CD4-positive, CD25-positive, alpha-beta regulatory T cell (primary cell): Measurements from ENCODE around the gene TPRA1. TPM values are rescaled to one million over a fixed set of nuclear protein-coding genes. Genes with fewer than 3 reads are reported as not detected.

Experiments used
- ATAC-seq, 2 donors: fragments of 150-1000 bp; cut with Tn5 transposase; one replicate each; pipeline ENCODE4 v1.10.0; 2021; ENCODE audit warnings: low read depth in 2 of 2, moderate number of reproducible peaks in 2 of 2, moderate library complexity in 1 of 2
- DNase-seq, 3 donors: peaks; one replicate each; pipeline versions ENCODE4 v3.0.0 to v3.0.0-alpha.2; 2012 to 2022; ENCODE audit warnings: mixed read lengths in 1 of 3
- H3K27ac ChIP-seq: one replicate; pipeline ENCODE4 v1.7.0; 2013; ENCODE audit warnings: mild to moderate bottlenecking, low read length; ENCODE audit not compliant: insufficient read depth, poor library complexity, severe bottlenecking
- H3K27me3 ChIP-seq: one replicate; pipeline ENCODE4 v1.7.0; 2013; ENCODE audit warnings: low read length; ENCODE audit not compliant: control insufficient read depth, insufficient read depth
- H3K36me3 ChIP-seq: one replicate; pipeline ENCODE4 v1.7.0; 2013; ENCODE audit warnings: mild to moderate bottlenecking, low read length, moderate library complexity; ENCODE audit not compliant: control insufficient read depth, insufficient read depth
- H3K4me1 ChIP-seq: 2 replicates; pipeline ENCODE4 v1.7.0; 2013; ENCODE audit warnings: mild to moderate bottlenecking, low read length; ENCODE audit not compliant: insufficient read depth, control insufficient read depth, poor library complexity, severe bottlenecking
- H3K4me3 ChIP-seq: one replicate; pipeline ENCODE4 v1.7.0; 2013; ENCODE audit warnings: low read depth, mild to moderate bottlenecking, low read length, moderate library complexity
- H3K9me3 ChIP-seq, 2 experiments: 1 replicate in 1 of 2; 2 replicates in 1 of 2; pipeline ENCODE4 v1.7.0; 2013; ENCODE audit warnings: low read length in 2 of 2, mild to moderate bottlenecking in 1 of 2, moderate library complexity in 1 of 2; ENCODE audit not compliant: control insufficient read depth in 2 of 2
- H3K27ac Mint-ChIP-seq, 3 donors: one replicate each; pipeline ENCODE4 v1.8.0; 2020 to 2022; ENCODE audit warnings: mild to moderate bottlenecking in 3 of 3, mixed read lengths in 3 of 3, moderate library complexity in 2 of 3
- H3K27me3 Mint-ChIP-seq: one replicate; pipeline ENCODE4 v1.8.0; 2022; ENCODE audit warnings: mild to moderate bottlenecking, mixed read lengths
- H3K36me3 Mint-ChIP-seq: one replicate; pipeline ENCODE4 v1.8.0; 2020; ENCODE audit warnings: mixed read lengths
- H3K4me1 Mint-ChIP-seq, 4 donors: one replicate each; pipeline ENCODE4 v1.8.0; 2020 to 2022; ENCODE audit warnings: mixed read lengths in 4 of 4, mild to moderate bottlenecking in 1 of 4
- H3K4me3 Mint-ChIP-seq, 4 donors: one replicate each; pipeline ENCODE4 v1.8.0; 2020 to 2022; ENCODE audit warnings: mild to moderate bottlenecking in 4 of 4, mixed read lengths in 4 of 4, moderate library complexity in 3 of 4
- H3K9me3 Mint-ChIP-seq, 7 donors: one replicate each; pipeline ENCODE4 v1.8.0; 2020 to 2022; ENCODE audit warnings: mixed read lengths in 7 of 7, mild to moderate bottlenecking in 3 of 7, moderate library complexity in 2 of 7
- polyA plus RNA-seq, 4 donors: library from polyadenylated mRNA; unstranded; fragments of 300-500 nt; fragmentation: Illumina TruSeq; gene quantifications; one replicate each; pipeline ENCODE4 v1.2.3, GENCODE V29; 2021
- total RNA-seq: library from RNA; stranded (reverse); gene quantifications from one replicate; pipeline ENCODE4 v1.2.3, GENCODE V29; 2022

The TPRA1 gene
- total and polyA plus RNA-seq, 5 donors from 2014 or later = 14.0 to 27.4 (median 24.0) TPM

DNA sequence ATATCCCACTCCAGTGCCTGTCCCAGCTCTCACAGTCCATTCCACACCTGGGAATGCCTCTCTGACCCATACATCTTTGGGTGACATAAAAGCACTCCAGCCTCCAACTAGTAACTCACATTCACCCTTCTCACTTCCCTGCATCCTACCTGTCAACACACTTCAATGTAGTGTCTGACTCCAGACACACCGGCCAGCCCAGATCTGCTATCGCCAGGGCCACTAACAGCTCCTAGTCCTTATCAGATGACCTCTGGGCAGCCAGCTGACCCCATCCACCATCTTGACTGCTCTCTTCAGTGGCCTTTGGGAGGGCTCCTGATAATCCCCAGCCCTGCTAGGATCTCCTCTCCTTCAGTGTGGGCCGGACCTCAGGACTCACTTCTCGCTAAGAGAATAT is 4.8 kb upstream of the TPRA1 start:
- no peak for ATAC-seq
- no peaks in the 10 kb centered on the region for H3K36me3 ChIP-seq

DNA sequence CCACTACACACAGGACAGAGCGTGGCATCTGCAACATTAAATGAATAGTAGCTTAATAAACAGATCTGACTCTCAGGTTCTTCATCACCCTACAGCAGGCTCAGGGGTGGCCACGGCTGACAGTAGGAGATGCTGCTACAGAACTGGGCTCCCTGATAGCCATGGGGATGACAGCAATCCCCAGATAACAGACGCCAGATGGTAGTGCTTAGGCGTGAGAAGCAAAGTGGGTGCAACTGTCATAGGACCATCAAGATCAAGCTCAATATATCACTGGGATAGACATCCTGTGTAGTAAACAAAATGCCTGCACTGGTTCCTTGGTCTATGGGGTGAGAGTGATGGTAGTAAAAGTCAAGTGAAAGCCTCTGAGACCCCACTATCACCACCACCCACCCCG is 2.6 kb upstream of the TPRA1 start:
- Histone ChIP-seq H3K4me1 (peaks cover 23% of the 10 kb centered on the region), H3K27ac (no peak overlapping the region), H3K9me3 (no peaks in the 10 kb centered on the region), H3K27me3 (no peaks in the 10 kb centered on the region), H3K4me3 (no peak overlapping the region), H3K36me3 (no peaks in the 10 kb centered on the region)
- H3K36me3 Mint-ChIP-seq = no peaks in the 10 kb centered on the region
- DNase-seq = no peak
- no peak for ATAC-seq
- H3K4me3 Mint-ChIP-seq = peak overlapping the region; percentile 43 to 88 (median 62)
- peak overlapping the region in 1 of 3 donors; percentile 50 for H3K27ac Mint-ChIP-seq
- H3K27me3 Mint-ChIP-seq = no peaks in the 10 kb centered on the region
- H3K4me1 Mint-ChIP-seq = peaks cover 0 to 31% (median 22%) of the 10 kb centered on the region in 4 donors
- no peaks in the 10 kb centered on the region for H3K9me3 Mint-ChIP-seq

More for the DNA sequence above, 4.8 kb upstream of the TPRA1 start:
- peak overlapping the region in 1 of 3 donors; percentile 96 for H3K27ac Mint-ChIP-seq
- no peak overlapping the region for H3K27ac ChIP-seq
- H3K27me3 ChIP-seq = no peaks in the 10 kb centered on the region
- H3K4me1 ChIP-seq = peaks cover 15% of the 10 kb centered on the region
- peaks cover 0 to 2% (median 0%) of the 10 kb centered on the region in 7 donors for H3K9me3 Mint-ChIP-seq
- peaks cover 6 to 36% (median 25%) of the 10 kb centered on the region in 4 donors for H3K4me1 Mint-ChIP-seq
- no peaks in the 10 kb centered on the region for H3K36me3 Mint-ChIP-seq
- H3K4me3 Mint-ChIP-seq = peak overlapping the region in 3 of 4 donors; percentile 11 to 84 (median 61)
- H3K9me3 ChIP-seq = no peaks in the 10 kb centered on the region
- no peak for DNase-seq
- no peaks in the 10 kb centered on the region for H3K27me3 Mint-ChIP-seq
- H3K4me3 ChIP-seq = no peak overlapping the region

DNA sequence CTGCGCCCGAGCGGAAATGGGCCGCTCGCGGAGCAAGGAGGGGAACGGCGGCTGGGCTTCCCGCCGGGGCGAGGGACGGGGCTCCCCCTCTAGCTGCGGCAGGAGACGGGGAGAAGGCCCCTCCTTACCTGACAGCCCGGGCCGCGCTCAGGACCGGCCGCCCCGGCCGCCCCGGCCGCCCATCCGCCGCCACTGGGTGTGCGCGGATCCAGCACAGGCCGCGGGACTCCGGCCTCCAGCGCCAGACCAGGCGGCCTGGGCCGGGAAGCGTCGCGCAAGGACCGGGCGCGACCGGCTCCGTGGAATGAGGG is 296 bp downstream of the TPRA1 start:
- H3K36me3 ChIP-seq = no peaks in the 10 kb centered on the region
- H3K4me3 ChIP-seq = peak overlapping the region; percentile 77
- Mint-ChIP-seq H3K9me3 (peaks cover 0 to under 1% (median 0%) of the 10 kb centered on the region in 7 donors), H3K4me1 (peaks cover 3 to 46% (median 27%) of the 10 kb centered on the region in 4 donors), H3K27ac (peak overlapping the region in 2 of 3 donors; percentile 88 to 99), H3K27me3 (no peaks in the 10 kb centered on the region), H3K4me3 (peak overlapping the region; percentile 92 to 99 (median 96)), H3K36me3 (no peaks in the 10 kb centered on the region)
- ATAC-seq (peak; percentile 8 to 17), DNase-seq (no peak)
- peak overlapping the region; percentile 69 for H3K27ac ChIP-seq
- H3K4me1 ChIP-seq = peaks cover 23% of the 10 kb centered on the region
- no peaks in the 10 kb centered on the region for H3K27me3 ChIP-seq
- no peaks in the 10 kb centered on the region for H3K9me3 ChIP-seq

DNA sequence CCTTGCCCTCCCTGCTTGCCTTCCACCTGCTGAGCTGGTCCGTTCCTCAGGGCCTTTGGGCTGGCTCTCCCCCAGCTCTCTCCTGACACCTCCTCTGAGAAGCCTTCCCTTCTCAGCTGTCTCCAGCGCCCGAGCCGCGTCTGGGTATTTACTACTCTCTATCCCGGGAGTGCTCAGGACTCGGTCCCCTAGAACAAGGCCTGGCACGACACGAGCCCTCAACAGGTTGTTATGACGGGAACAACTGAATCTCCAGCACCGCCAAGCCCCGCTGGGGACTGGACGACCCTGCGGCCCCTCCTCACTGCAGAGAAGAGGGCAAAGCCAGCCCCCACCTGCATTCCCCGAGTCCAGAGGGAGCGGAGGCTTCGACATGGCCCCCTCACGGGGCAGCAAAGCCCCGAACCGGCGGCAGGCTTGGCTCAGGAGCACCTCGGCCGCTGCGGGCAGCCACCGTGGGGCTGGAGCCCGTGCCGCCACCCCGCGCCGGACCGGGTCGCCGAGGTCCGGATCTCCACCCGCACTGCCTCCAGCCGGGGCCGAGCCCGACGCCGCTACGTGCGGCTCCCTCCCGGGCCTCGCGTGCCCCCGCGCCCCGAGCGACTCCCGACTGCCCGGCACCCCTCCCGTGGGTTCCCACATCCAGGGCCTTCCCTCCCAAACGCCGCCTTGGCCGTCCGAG is 792 bp downstream of the TPRA1 start:
- no peaks in the 10 kb centered on the region for H3K36me3 Mint-ChIP-seq
- H3K9me3 Mint-ChIP-seq = peaks cover 0 to 2% (median 0%) of the 10 kb centered on the region in 7 donors

DNA sequence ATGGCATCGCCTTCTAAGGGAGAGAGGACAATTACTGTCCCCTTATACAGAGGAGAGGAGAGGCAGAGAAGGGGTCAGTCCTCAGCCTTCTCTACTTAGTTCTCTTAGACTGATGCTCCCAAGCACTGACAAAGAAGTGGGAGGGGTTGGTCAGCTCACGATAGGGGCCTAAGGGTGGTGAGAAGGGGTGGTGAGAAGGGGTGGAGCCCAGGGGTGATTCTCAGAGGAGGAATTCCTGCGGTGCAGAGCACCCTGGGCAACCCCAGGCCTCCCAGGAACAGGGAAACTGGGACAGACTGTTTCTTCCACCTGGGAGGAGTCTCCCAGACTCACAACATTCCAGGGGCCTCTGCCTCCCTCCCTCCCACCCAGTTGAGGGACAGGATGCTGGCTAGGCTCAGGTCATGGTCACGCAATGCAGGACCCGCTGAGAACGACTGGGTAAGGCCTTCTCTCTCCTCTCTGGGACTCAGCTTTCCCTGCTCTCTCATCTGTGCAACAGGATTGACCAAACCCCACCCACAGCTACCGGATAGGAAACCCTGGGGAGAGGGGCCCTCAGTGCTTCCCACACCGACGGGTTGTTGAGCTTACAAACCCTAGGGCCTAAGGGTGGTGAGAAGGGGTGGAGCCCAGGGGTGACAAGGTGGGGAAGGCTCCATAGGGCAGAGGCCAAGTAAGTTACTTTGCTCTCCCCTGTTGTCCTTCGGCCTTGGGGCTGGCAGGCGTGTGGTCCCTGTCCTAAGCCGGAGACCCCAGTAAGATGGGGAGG is 1.5 kb downstream of the TPRA1 start:
- Histone ChIP-seq H3K27me3 (no peaks in the 10 kb centered on the region), H3K4me3 (peak overlapping the region; percentile 44), H3K9me3 (no peaks in the 10 kb centered on the region), H3K36me3 (no peaks in the 10 kb centered on the region), H3K4me1 (peaks cover 23% of the 10 kb centered on the region), H3K27ac (no peak overlapping the region)
- ATAC-seq (no peak), DNase-seq (peak in 1 of 3 donors; percentile 40)
- Mint-ChIP-seq H3K4me3 (peak overlapping the region; percentile 89 to 92 (median 90)), H3K9me3 (peaks cover 0 to 2% (median 0%) of the 10 kb centered on the region in 7 donors), H3K4me1 (peaks cover 3 to 55% (median 34%) of the 10 kb centered on the region in 4 donors), H3K27ac (peak overlapping the region; percentile 74 to 90 (median 81)), H3K36me3 (no peaks in the 10 kb centered on the region), H3K27me3 (no peaks in the 10 kb centered on the region)

More for the DNA sequence above, 792 bp downstream of the TPRA1 start:
- DNase-seq = peak in 1 of 3 donors; percentile 36
- Mint-ChIP-seq H3K4me1 (peaks cover 3 to 51% (median 30%) of the 10 kb centered on the region in 4 donors), H3K27me3 (no peaks in the 10 kb centered on the region), H3K27ac (peak overlapping the region in 2 of 3 donors; percentile 74 to 90), H3K4me3 (peak overlapping the region; percentile 90 to 99 (median 94))
- Histone ChIP-seq H3K4me3 (peak overlapping the region; percentile 44), H3K27ac (peak overlapping the region; percentile 69), H3K9me3 (no peaks in the 10 kb centered on the region), H3K36me3 (no peaks in the 10 kb centered on the region), H3K27me3 (no peaks in the 10 kb centered on the region), H3K4me1 (peaks cover 23% of the 10 kb centered on the region)
- ATAC-seq = no peak

DNA sequence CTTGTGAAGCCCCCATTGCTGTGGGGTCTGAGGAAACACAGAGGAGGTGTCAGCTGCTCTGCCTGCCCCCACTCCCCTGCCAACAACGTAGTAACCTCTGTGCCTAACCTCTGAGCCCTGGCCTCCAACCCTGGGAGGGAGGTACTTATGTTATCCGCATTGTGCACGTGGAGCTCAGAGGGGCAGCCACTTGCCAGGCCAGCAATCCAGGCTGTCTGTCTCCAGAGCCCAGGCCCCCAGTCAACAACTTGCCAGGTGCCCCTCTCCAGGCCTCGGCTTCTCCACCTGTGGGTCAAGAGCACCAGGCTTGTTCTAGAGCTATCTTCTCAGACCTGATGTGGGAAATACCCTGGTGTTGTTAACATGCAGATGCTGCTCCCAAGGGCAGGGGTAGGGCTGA is 2.7 kb downstream of the TPRA1 start:
- peak overlapping the region in 2 of 4 donors; percentile 35 to 63 for H3K4me3 Mint-ChIP-seq
- H3K27ac Mint-ChIP-seq = no peak overlapping the region
- no peaks in the 10 kb centered on the region for H3K36me3 Mint-ChIP-seq
- ATAC-seq (no peak), DNase-seq (no peak)
- no peak overlapping the region for H3K27ac ChIP-seq
- no peaks in the 10 kb centered on the region for H3K36me3 ChIP-seq
- no peaks in the 10 kb centered on the region for H3K27me3 Mint-ChIP-seq
- no peaks in the 10 kb centered on the region for H3K27me3 ChIP-seq
- H3K4me1 Mint-ChIP-seq = peaks cover 3 to 55% (median 33%) of the 10 kb centered on the region in 4 donors
- H3K4me1 ChIP-seq = peaks cover 23% of the 10 kb centered on the region
- no peak overlapping the region for H3K4me3 ChIP-seq
- peaks cover 0 to 2% (median 0%) of the 10 kb centered on the region in 7 donors for H3K9me3 Mint-ChIP-seq
- H3K9me3 ChIP-seq = no peaks in the 10 kb centered on the region

DNA sequence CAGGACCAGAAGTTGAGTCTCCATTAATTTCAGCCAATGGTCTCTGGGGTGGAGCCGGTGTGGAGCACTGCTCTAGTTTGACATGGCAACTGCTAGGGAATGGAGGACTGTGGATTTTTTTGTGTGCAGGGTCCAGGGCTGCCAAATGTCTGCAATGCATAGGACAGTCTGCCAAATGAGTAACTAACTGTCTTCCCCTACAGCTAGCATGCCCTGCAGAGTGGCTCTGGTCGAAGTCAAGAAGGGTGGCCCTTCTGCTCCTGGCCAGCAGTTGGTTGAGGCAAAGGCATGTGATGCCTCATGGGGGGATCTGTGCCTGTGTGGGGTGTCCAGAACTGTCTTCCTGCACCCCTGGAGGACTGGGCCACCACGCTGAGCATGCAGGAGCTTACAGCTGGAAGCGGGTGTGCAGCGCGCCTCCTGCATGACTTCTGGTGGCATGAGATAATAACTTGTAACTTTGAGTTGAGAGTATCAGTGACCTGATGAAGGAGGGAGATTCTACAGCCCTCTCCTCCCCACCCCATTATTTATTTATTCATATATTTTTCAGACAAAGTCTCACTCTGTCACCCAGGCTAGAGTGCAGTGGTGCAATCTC is 4.6 kb downstream of the TPRA1 start:
- no peaks in the 10 kb centered on the region for H3K27me3 ChIP-seq
- H3K27ac Mint-ChIP-seq = peak overlapping the region in 2 of 3 donors; percentile 15 to 62
- DNase-seq (no peak), ATAC-seq (no peak)
- peak overlapping the region in 2 of 4 donors; percentile 58 to 75 for H3K4me3 Mint-ChIP-seq
- H3K36me3 Mint-ChIP-seq = no peaks in the 10 kb centered on the region
- H3K36me3 ChIP-seq = no peaks in the 10 kb centered on the region
- H3K4me3 ChIP-seq = no peak overlapping the region
- H3K9me3 ChIP-seq = no peaks in the 10 kb centered on the region
- peaks cover 14% of the 10 kb centered on the region for H3K4me1 ChIP-seq
- H3K4me1 Mint-ChIP-seq = peaks cover 3 to 48% (median 26%) of the 10 kb centered on the region in 4 donors
- peaks cover 0 to 2% (median 0%) of the 10 kb centered on the region in 7 donors for H3K9me3 Mint-ChIP-seq
- H3K27ac ChIP-seq = no peak overlapping the region
- H3K27me3 Mint-ChIP-seq = no peaks in the 10 kb centered on the region
